Hippocampal formation (tissue), 2 donors: Measurements from ENCODE around the gene ZNF678.
"Not testable (repeated sequence)": the region's sequence is repeated elsewhere in the genome, so short reads cannot be mapped to it uniquely, and the experiment has no call there.

Source experiments
- DNase-seq, 2 donors: peaks; one replicate each; lab custom pipeline; 2025; lab: John Stamatoyannopoulos, UW

ZNF678 gene

DNA sequence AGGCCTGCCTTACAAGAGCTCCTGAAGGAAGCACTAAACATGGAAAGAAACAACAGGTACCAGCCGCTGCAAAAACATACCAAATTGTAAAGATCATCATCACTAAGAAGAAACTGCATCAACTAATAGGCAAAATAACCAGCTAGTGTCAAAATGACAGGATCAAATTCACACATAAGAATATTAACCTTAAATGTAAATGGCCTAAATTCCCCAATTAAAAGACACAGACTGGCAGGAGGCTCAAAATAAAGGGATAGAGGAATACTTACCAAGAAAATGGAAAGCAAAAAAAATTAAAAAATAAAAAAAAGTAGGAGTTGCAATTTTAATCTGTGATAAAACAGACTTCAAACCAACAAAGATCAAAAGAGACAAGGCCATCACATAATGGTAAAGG, 11.5 kb upstream of the ZNF678 start:
- DNase-seq = not testable (repeated sequence)

GRCh38 chr1:227556288-227556687, 7.1 kb upstream of the ZNF678 start:
- no peak for DNase-seq

DNA sequence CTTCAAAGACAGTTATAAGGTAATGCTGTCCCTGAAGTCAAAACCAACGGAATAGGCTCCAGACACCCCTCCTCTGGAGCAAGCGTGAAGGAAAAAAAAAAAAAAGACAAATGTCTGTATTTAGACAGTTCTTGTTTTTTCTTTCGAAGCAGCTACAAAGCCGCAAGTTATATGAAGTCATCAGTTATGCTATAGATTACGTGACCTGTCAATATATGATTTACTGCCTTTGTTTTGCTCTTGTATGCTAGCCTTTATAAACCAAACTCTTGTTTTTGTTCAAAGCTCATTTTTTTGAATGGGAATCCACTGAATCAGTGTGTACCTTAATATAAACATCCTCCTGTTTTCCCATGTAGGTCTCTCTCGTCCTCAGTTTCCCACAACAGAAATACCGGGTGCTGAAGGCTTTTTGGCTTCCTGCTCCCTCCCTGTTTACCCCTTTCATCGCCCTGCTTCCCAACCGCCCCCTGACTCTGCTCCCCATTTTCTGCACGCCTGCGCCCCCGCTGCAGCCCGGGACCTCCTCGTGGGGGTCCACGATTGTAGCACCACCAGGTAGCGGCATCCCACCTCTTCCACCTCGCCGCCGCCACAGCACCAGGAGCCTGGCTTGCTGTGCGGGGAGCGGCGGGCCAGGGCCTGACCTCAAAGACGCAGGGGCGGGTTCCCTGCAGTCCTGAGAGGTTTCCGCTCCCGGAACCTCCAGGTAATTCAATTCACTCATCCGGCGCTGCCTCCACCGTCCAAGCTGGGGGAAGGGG, 5.2 kb upstream of the ZNF678 start:
- no peak for DNase-seq

DNA sequence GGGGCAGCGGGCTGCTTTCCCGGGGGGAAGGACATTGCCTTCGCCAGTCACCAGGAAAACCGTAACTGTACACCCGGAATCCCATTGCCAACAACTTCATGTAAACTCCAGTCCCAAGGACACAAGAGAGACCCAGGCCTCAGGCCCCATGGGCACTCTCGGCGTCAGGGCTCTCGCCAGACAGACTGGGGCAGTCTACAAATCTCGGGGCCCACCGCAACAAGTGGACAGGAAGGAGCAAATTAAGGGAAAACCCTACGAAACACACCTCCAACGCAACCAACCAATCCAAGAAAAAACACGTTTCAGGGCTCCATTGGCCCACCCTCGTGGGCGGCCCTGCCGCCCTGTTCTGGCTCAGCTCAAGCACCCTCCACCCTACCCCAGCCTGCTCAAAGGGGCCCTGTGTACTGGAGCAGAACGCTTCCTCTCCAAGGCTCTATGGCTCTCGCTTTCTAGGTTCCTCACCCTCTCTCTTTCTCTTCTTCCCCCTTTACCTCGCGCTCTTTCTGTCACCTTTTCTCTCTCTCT, 4.6 kb upstream of the ZNF678 start:
- DNase-seq = no peak

GRCh38 chr1:227559499-227559898, 3.9 kb upstream of the ZNF678 start:
- DNase-seq = no peak

DNA sequence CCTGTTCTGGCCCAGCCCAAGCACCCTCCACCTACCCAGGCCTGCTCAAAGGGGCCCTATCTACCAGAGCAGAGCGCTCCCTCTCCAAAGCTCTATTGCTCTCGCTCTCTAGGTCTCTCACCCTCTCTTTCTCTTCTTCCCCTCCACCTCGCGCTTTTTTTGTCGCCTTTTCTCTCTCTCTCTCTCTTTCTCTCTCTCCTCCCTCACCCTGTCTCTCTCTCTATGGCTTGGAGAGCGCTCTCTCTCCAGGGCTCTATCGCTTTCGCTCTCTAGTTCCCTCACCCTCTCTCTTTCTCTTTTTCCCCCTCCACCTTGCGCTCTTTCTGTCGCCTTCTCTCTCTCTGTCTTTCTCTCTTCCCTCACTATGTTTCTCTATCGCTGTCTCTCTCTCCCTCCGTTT, 3.4 kb upstream of the ZNF678 start:
- DNase-seq = no peak

GRCh38 chr1:227560393-227561173, 2.8 kb upstream of the ZNF678 start:
- DNase-seq = no peak

- no peak for DNase-seq
Observed at GRCh38 chr1:227561241-227561907, 2.0 kb upstream of the ZNF678 start.

DNA sequence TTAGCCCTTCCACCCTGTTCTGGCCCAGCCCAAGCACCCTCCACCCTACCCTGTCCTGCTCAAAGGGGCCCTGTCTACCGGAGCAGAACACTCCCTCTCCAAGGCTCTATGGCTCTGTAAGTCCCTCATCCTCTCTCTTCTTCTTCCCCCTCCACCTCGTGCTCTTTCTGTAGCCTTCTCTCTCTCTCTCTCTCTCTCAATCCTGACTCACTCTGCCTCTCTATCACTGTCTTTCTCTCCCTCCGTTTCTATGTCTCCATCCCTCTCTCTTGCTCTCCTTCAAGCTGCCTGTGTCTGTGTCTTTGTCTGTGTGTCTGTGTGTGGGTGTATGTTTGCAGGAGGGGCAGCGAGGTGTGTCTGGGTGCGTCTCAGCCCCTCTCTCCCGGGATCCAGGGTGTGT, 1.3 kb upstream of the ZNF678 start:
- no peak for DNase-seq

DNA sequence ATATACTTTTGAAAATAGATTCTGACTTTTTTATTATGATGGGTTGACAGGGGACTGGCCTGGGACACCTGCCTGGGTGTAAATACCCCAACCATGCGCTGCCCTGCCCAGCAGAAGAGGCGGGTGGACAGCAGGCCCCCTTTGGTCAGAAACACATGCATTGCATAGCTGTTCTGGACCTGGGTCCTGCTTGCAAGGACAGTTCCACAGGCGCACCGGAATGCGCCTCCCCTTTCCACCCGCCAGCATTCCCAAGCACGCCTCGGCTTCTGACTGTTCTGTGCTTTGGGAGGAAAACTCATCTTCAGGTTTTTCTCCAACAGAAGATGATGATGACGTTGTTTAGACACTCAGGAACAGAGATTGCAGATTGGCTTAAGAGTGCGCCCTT, 428 bp upstream of the ZNF678 start:
- DNase-seq = no peak

GRCh38 chr1:227567256-227567655, 3.9 kb downstream of the ZNF678 start:
- DNase-seq = no peak

- DNase-seq = no peak
Observed at GRCh38 chr1:227568593-227568992, 5.2 kb downstream of the ZNF678 start.

- no peak for DNase-seq
Observed at GRCh38 chr1:227572752-227573151, 9.4 kb downstream of the ZNF678 start.

DNA sequence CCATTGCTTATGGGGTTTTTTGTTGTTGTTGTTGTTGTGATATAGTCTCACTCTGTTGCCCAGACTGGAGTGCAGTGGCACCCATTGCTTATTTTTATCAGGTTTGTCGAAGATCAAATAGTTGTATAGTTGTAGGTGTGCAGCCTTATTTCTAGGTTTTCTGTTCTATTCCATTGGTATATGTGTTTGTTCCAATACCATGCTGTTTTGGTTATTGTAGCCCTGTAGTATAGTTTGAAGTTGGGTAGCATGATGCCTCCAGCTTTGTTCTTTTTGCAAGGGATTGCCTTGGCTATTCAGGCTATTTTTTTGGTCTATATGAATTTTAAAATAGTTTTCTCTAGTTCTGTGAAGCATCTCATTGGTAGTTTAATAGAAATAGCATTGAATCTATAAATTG, 11.6 kb downstream of the ZNF678 start:
- DNase-seq = no peak

- no peak for DNase-seq
Observed at GRCh38 chr1:227576189-227576588, 12.8 kb downstream of the ZNF678 start.

- DNase-seq = no peak
Observed at GRCh38 chr1:227577500-227577899, 14.1 kb downstream of the ZNF678 start.

GRCh38 chr1:227583354-227583753, 20.0 kb downstream of the ZNF678 start:
- no peak for DNase-seq

- no peak for DNase-seq
Observed at GRCh38 chr1:227586733-227587132, 23.4 kb downstream of the ZNF678 start.

GRCh38 chr1:227587968-227588367, 24.6 kb downstream of the ZNF678 start:
- no peak for DNase-seq

GRCh38 chr1:227588769-227589168, 25.4 kb downstream of the ZNF678 start:
- not testable (repeated sequence) for DNase-seq

GRCh38 chr1:227589777-227590176, 26.4 kb downstream of the ZNF678 start:
- DNase-seq = not testable (repeated sequence)

DNA sequence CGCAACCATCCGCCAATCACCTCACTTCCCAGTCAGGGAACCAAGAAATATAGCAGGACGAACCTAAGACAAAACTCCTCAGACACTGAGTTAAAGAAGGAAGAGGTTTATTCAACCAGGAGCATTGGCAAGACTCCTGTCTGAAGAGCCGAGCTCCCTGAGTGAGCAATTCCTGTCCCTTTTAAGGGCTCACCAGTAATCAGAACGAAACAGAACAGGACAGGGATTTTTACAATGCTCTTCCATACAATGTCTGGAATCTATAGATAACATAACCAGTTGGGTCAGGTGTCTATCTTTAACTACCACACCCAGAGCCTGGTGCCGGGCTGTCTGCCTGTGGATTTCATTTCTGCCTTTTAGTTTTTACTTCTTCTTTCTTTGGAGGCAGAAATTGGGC, 32.9 kb downstream of the ZNF678 start:
- DNase-seq = not testable (repeated sequence)

DNA sequence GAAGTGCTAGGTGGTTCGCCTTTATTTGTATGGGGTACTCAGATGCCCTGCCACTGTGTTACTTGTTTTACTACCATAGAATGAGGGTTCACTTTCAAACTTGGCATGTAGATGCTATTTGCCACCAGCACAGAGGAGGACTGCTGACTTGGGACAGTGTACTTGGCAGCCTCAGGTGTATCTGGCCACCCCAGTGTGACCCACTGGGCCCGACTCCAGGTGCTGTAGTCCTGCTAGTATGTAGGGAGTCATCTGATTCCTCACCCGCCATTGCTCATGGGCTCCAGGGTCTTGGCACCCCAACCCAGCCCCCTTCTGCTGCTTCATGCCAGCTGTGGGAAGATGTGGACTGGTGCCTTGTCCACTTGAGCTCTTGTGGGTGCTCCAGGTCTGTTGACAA, 40.0 kb downstream of the ZNF678 start:
- DNase-seq = no peak
